HG03108 (cell line): ENCODE measurements around the gene ZNF470.

Source experiments
- ATAC-seq: cut with Tn5 transposase; IDR thresholded peaks from one replicate; pipeline ENCODE4 v1.9.1; 2021; ENCODE audit warnings: moderate library complexity; ENCODE audit not compliant: unreplicated experiment

Gene ZNF470

DNA sequence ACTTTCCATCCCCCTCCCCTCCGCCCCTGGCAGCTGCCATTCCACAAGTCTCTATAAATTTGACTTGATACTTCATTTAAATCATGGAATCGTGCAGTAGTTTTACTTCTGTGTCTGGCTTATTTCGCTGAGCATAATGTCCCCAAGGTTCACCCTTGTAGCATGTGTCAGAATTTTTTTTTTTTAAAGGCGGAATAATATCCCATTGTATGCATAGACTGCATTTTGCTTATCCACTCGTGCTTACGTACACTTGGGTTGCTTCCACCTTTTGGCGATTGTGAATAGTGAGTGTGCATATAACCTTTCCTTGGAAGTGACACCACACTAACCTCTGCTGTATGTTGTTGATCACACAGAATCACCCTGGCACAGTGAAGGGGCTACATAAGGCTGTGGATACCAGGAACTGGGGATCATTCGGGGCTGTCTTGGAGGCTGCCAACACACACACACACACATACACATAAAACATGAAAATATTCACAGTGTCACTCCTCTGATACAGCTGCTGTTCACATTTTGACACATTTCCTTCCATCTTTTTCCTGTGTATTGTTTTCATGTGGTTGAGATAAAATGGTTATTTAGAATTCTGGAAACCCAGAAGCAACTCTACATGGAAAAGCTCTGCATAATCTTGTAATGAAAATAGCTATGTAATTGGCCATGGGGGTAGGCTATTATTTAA is 41.2 kb downstream of the ZNF470 start:
- ATAC-seq: no peak

- no peak for ATAC-seq
These were observed 44.0 kb downstream of the ZNF470 start for GRCh38 chr19:56611288-56611687.

GRCh38 chr19:56612737-56613136 is 45.5 kb downstream of the ZNF470 start:
- ATAC-seq: no peak

GRCh38 chr19:56613639-56614038 is 46.4 kb downstream of the ZNF470 start:
- no peak for ATAC-seq

- ATAC-seq: no peak
These were observed 50.3 kb downstream of the ZNF470 start for GRCh38 chr19:56617531-56617930.

DNA sequence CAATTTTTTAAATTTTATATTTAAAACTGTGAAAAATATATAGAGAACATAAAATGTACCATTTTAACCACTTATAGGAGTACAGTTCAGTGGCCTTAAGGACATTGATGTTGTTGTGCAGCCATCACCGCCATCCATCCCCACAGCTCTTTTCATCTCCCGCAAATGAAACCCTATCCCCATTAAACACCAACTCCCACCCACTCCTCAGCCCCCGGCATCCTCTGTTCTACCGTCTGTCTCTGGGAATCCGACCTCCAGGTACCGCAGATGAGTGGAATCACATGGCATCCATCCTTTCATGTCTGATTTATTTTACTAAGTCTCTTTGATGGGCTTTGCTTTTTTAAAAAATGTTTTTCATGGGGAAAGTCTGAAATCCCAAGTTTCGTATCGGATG is 51.9 kb downstream of the ZNF470 start:
- no peak for ATAC-seq

DNA sequence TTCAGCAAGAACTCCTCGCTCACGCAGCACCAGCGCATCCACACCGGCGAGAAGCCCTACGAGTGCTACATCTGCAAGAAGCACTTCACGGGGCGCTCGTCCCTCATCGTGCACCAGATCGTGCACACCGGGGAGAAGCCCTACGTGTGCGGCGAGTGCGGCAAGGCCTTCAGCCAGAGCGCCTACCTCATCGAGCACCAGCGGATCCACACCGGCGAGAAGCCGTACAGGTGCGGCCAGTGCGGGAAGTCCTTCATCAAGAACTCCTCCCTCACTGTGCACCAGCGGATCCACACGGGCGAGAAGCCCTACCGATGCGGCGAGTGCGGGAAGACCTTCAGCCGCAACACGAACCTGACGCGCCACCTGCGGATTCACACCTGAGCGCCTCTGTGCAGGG is 55.1 kb downstream of the ZNF470 start:
- no peak for ATAC-seq

DNA sequence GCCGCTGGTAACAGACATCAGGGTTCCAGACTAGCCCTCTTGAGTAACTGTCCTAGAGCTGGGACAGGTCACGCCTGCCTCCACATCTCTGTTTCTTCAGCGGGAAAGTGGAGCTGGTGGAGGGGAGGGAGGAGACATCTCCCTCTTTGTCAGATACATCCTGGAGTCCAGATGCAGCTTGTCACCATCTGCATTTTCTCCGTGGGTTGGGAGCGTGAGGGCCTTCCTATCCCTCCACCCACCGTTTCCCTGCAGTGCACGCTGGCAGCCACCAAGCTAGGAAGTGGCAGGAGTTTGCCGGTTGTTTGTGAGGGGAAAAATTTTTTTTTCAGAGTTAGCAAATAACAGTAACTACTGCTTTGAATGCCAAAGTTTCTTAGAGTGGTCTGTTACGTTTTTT is 55.7 kb downstream of the ZNF470 start:
- ATAC-seq: no peak

DNA sequence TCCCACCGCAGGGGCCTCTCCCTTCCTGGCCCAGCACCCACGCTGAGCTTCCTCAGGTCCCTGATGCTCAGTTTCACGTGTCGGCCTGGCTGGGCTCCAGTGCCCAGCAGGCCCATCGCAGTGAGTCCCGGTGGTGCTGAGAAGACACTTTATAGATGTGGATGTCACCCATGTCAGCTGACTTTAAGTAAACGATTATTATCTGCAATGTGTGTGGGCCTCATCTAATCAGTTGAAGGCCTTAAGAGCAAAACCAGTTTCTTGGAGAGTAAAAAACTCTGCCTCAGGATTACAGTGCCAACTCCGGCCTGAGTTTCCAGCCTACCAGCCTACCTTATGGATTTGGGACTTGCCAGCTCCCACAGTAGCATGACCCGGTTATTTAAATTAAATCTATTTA is 58.4 kb downstream of the ZNF470 start:
- no peak for ATAC-seq

DNA sequence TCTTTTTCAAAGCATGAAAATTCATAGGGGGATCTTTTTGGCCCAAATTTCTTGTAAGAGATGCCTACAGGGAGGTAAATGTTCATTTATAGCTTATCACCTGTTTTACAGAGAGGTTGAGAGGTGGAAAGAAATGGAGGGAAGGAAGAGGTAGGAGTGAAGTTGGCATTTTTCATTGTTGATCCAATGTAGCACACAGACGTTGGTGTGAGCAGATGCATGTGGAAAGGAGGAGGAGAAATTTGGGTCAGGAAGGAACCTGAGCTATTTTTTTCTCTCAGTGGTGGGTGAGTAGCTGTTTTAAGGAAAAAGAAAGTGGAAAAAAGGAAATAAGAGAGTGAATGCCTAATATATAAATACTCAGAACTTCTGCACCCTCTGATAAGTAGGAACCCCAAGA is 65.8 kb downstream of the ZNF470 start:
- no peak for ATAC-seq

DNA sequence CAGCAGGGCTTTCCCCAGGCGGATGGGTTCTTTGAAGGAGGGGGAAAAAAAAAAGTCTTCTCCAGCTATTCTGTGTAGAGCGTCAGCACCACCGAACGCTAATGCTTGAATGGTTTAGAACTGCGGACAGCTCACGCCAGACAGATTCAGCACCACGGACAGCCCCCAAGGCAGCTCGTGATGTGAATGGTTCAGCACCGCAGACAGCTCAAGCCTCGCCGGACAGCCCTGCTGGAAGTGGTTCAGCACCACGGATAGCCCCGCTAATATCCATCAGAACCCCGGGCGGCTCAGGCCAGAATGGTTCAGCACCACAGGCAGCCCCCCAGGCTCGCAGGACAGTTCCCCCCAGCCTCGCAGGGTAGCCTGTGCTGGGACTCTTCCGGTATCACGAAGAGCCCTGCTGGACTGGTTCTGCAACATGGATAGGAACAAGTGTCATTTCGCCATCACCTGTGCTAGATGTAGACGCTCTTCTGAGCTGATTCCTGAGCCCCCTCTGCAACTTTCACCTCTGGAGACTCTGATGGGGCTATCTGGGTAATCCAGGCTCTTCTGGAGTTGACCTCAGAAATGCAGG is 70.8 kb downstream of the ZNF470 start:
- ATAC-seq: no peak
